ENCODE results near the gene SP1. TPM values are rescaled to one million over a fixed set of nuclear protein-coding genes. Genes with fewer than 3 reads are reported as not detected.

SP1 gene
- total and polyA plus RNA-seq, 9 of the 15 experiments (the other 6 are each of a cell fraction or from before 2014, with no cell fraction given): 8.0 to 65.5 (median 41.6) TPM

DNA sequence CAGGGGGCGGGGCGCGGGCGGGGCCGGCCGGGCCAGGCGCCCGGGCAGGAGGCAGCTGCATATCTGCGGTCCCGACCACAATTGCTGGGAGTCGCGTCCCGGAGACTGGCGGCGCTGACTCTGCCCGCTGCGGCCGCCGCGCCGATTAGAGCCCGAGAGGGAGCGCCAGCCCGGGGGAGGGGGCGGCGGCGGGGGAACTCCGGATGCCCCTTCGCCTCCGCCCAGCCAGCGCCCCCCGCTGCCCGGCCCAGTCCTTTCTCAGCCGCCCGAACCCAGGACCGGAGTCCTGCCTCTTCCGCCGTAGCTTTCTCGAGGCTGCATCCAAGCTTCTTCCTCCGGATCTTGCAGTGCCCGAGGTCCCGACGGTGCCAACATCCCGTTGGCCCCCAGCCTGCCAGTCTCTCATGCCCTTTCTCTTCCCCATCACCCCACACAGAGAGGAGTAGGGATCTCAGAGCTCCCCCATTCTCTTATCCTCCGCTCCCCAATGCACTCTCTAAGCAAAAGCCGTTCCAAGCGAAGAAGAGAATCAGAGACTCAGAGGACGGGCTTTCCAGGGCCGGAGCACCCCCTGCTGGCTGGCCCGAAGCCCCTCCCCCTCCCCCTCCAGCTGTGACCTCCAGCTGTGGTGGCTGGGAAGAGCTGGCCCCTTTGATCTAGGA is 35.0 kb upstream of the SP1 start (continued):
- TF ChIP-seq, protein P1, sequence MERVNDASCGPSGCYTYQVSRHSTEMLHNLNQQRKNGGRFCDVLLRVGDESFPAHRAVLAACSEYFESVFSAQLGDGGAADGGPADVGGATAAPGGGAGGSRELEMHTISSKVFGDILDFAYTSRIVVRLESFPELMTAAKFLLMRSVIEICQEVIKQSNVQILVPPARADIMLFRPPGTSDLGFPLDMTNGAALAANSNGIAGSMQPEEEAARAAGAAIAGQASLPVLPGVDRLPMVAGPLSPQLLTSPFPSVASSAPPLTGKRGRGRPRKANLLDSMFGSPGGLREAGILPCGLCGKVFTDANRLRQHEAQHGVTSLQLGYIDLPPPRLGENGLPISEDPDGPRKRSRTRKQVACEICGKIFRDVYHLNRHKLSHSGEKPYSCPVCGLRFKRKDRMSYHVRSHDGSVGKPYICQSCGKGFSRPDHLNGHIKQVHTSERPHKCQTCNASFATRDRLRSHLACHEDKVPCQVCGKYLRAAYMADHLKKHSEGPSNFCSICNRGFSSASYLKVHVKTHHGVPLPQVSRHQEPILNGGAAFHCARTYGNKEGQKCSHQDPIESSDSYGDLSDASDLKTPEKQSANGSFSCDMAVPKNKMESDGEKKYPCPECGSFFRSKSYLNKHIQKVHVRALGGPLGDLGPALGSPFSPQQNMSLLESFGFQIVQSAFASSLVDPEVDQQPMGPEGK (CRISPR knock-in tag; IDR thresholded peaks at IDR 0.05; ENCODE audit: borderline replicate concordance): no peak
- TF ChIP-seq, protein P2, sequence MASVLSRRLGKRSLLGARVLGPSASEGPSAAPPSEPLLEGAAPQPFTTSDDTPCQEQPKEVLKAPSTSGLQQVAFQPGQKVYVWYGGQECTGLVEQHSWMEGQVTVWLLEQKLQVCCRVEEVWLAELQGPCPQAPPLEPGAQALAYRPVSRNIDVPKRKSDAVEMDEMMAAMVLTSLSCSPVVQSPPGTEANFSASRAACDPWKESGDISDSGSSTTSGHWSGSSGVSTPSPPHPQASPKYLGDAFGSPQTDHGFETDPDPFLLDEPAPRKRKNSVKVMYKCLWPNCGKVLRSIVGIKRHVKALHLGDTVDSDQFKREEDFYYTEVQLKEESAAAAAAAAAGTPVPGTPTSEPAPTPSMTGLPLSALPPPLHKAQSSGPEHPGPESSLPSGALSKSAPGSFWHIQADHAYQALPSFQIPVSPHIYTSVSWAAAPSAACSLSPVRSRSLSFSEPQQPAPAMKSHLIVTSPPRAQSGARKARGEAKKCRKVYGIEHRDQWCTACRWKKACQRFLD (CRISPR knock-in tag; IDR thresholded peaks at IDR 0.05): no peak
- TF ChIP-seq NFE2 (IDR thresholded peaks at IDR 0.05; ENCODE audit: low read depth) (no peak), SIN3B (IDR thresholded peaks at IDR 0.05; ENCODE audit: low read depth) (no peak), CCNT2 (IDR thresholded peaks at IDR 0.05; ENCODE audit: borderline replicate concordance, extremely low read depth, insufficient read length, low read depth, low read length) (peak; percentile 21), ESRRA (IDR thresholded peaks at IDR 0.05; ENCODE audit: borderline replicate concordance, low read depth) (peak; percentile 50; the same call in 1 of the 2 replicates), NFIC (IDR thresholded peaks at IDR 0.05) (no peak), FOS (IDR thresholded peaks at IDR 0.05; ENCODE audit: extremely low read depth, insufficient read length) (no peak), CREM (IDR thresholded peaks at IDR 0.05; ENCODE audit: low read depth) (no peak), ZNF146 (CRISPR knock-in tag; IDR thresholded peaks at IDR 0.05; ENCODE audit: unreplicated experiment) (no peak), PURB (CRISPR knock-in tag; IDR thresholded peaks at IDR 0.05; ENCODE audit: low read depth) (no peak), SMAD4 (CRISPR knock-in tag; conservative IDR thresholded peaks at IDR 0.05) (peak; percentile 39; the same call in 1 of the 2 replicates), PTBP1 (IDR thresholded peaks at IDR 0.05; ENCODE audit: low read depth, low read length) (no peak), TAF9B (IDR thresholded peaks at IDR 0.05; ENCODE audit: partially characterized antibody) (no peak), EHMT2 (IDR thresholded peaks at IDR 0.05) (peak; percentile 11; the same call in 1 of the 2 replicates), POLR2AphosphoS2 (IDR thresholded peaks at IDR 0.05; ENCODE audit: low read length) (no peak), GATAD2A (IDR thresholded peaks at IDR 0.05) (no peak), ZKSCAN3 (CRISPR knock-in tag; IDR thresholded peaks at IDR 0.05) (no peak)
- TF ChIP-seq, protein P3, sequence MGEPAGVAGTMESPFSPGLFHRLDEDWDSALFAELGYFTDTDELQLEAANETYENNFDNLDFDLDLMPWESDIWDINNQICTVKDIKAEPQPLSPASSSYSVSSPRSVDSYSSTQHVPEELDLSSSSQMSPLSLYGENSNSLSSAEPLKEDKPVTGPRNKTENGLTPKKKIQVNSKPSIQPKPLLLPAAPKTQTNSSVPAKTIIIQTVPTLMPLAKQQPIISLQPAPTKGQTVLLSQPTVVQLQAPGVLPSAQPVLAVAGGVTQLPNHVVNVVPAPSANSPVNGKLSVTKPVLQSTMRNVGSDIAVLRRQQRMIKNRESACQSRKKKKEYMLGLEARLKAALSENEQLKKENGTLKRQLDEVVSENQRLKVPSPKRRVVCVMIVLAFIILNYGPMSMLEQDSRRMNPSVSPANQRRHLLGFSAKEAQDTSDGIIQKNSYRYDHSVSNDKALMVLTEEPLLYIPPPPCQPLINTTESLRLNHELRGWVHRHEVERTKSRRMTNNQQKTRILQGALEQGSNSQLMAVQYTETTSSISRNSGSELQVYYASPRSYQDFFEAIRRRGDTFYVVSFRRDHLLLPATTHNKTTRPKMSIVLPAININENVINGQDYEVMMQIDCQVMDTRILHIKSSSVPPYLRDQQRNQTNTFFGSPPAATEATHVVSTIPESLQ (CRISPR knock-in tag; IDR thresholded peaks at IDR 0.05): no peak
- TF ChIP-seq, protein P4, sequence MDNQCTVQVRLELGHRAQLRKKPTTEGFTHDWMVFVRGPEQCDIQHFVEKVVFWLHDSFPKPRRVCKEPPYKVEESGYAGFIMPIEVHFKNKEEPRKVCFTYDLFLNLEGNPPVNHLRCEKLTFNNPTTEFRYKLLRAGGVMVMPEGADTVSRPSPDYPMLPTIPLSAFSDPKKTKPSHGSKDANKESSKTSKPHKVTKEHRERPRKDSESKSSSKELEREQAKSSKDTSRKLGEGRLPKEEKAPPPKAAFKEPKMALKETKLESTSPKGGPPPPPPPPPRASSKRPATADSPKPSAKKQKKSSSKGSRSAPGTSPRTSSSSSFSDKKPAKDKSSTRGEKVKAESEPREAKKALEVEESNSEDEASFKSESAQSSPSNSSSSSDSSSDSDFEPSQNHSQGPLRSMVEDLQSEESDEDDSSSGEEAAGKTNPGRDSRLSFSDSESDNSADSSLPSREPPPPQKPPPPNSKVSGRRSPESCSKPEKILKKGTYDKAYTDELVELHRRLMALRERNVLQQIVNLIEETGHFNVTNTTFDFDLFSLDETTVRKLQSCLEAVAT (IDR thresholded peaks at IDR 0.05): peak; percentile 33 to 46; a peak in 2 of 4 replicates
- TF ChIP-seq, protein P5, sequence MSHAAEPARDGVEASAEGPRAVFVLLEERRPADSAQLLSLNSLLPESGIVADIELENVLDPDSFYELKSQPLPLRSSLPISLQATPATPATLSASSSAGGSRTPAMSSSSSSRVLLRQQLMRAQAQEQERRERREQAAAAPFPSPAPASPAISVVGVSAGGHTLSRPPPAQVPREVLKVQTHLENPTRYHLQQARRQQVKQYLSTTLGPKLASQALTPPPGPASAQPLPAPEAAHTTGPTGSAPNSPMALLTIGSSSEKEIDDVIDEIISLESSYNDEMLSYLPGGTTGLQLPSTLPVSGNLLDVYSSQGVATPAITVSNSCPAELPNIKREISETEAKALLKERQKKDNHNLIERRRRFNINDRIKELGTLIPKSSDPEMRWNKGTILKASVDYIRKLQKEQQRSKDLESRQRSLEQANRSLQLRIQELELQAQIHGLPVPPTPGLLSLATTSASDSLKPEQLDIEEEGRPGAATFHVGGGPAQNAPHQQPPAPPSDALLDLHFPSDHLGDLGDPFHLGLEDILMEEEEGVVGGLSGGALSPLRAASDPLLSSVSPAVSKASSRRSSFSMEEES (CRISPR knock-in tag; IDR thresholded peaks at IDR 0.05): no peak
